ENCODE data around the gene GRIK5.

The GRIK5 gene

DNA sequence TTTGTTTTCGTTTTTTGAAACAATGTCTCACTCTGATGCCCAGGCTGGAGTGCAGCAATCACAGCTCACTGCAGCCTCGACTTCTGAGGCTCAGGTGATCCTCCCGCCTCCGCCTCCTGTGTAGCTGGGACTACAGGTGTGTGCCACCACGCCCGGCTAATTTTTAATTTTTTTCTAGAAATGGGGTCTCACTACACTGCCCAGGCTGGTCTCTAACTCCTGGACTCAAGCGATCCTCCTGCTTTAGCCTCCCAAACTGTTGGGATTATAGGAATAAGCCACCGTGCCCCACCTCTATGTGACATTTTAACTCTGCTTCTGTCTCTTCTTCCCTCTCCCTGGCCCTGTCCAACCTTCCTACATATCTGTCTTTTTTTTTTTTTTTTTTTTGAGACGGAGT lies 81.1 kb downstream of the GRIK5 start:
- no peak for DNase-seq (ENCODE audit: low spot score)

DNA sequence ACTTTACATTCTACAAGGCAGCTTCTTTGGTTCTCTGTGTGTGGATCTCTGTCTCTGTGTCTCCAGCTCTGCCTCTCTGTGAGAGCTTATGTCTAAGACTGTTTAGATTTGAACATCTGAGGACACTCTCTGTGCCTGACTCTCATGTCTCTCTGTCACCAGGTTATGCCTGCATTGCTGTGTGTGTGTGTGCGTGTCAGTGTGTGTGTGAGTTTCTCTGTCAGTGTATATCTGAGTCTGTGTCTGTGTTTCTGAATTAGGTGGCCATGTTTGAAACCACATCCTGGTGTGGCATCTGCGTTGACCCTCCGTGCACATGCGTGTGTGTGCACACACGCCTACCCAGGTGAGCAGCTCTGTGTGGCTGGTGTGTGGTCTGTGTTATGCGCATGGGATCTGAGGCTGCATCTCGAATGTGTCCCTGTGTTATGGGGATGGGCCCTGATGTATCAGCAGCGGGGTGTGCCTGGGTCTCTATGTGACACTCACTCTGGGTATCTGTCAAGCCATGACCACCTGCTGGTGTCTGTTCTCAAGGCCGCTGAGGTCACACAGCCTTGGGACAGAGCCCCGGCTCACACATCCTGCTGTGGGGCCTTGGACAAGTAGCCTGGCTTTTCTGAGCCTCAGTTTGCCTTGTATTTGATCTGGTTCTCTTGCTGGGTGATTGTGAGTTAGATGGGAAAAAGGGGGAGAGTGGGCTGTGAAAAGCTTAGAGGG lies 82.7 kb downstream of the GRIK5 start:
- DNase-seq (ENCODE audit: low spot score): no peak

- no peak for DNase-seq (ENCODE audit: low spot score)
Observed at GRCh38 chr19:41984961-41985360, 85.0 kb downstream of the GRIK5 start.

- DNase-seq (ENCODE audit: low spot score): no peak
Observed at GRCh38 chr19:41981724-41982123, 88.3 kb downstream of the GRIK5 start.

DNA sequence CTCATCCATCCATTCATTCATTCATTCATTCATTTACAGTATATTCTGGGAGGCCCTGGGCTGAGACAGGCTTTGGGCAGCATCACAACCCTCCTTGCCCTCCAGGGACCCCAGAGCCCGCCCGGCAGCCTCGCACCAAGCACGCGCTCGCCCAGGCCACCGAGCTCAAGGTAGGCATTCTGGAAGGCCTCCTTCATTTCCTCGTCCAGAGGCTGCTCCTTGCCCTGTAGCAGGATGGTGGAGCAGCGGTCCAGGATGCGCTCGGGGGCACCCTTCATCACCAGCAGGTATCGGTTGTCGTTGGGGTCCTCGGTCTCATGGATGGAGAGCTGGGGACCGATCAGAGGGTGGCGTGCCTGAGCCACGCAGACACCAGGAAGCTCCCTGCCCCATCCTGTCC lies 91.5 kb downstream of the GRIK5 start:
- no peak for DNase-seq (ENCODE audit: low spot score)

DNA sequence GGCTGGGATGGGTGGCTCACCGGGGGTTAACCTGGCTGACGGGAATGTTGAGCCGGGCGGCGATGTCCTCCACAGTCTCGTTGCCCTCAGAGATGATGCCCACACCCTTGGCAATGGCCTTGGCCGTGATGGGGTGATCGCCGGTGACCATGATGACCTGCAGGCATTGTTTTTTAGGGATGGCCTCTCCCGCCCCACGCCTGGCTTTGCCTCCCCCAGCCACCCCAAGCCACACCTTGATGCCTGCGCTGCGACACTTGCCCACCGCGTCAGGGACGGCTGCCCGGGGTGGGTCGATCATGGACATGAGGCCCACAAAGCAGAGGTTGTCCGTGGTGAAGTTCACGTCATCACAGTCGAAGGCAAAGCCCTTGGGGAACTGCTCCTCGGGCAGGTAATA lies 92.1 kb downstream of the GRIK5 start:
- DNase-seq (ENCODE audit: low spot score): no peak

- no peak for DNase-seq (ENCODE audit: low spot score)
Observed at GRCh38 chr19:41974652-41975051, 95.4 kb downstream of the GRIK5 start.

DNA sequence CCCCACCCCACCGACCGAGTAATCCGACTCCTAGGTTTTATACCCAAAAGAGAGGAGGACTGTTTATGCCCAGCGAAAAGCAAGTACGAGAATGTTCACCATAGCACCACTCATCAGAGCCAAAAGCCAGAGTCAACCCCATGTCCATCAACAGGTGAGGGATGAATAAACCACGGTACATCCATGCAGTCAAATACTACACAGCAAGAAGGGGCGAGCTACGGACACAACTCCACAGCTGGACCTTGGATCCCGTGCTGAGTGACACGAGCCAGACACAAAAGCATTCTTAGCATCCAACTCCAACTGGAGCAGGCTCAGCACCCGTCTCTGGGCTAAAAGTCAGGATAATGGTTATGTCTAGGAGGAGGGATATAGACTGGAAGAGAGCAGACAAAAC lies 98.6 kb downstream of the GRIK5 start:
- no peak for DNase-seq (ENCODE audit: low spot score)

- DNase-seq (ENCODE audit: low spot score): no peak
Observed at GRCh38 chr19:41969772-41970458, 100.1 kb downstream of the GRIK5 start.

GRCh38 chr19:41968751-41969595 lies 101.0 kb downstream of the GRIK5 start:
- DNase-seq (ENCODE audit: low spot score): no peak

DNA sequence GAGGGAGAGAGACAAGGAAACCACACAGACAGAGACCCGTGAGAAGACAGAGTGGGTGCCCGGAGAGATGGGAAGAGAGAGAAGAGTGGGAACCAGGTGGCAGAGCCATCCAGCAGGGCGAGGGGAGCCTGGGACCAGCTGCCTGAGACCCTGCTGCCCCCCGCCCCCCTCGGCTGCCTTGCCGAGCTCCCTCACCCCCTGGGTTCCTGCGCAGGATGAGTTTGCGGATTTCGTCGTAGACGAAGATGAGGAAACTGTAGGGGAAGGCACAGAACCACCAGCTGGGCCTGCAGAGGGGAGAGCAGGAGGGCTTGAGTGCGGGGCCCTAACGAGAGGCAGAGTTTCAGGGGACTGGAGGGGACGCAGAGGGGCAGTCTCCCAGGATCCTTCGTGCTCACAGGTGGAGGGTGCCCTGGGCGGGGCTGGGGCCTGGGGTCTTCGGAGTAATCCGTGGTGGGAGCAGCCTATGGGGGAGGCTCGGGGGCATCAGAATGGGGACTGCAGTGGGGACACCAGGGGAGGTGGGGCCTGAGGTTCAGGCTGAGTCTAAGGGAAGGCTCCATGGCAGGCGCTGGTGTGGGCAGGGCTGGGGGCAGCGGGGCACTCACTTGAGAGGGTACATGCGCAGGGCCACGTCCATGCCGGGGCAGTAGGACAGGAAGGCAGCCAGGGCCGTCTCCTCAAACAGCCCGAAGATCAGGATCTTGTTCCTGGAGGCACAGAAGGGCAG lies 102.8 kb downstream of the GRIK5 start:
- no peak for DNase-seq (ENCODE audit: low spot score)

GRCh38 chr19:41965106-41965505 lies 104.9 kb downstream of the GRIK5 start:
- DNase-seq (ENCODE audit: low spot score): no peak

GRCh38 chr19:41960973-41961372 lies 109.0 kb downstream of the GRIK5 start:
- no peak for DNase-seq (ENCODE audit: low spot score)

DNA sequence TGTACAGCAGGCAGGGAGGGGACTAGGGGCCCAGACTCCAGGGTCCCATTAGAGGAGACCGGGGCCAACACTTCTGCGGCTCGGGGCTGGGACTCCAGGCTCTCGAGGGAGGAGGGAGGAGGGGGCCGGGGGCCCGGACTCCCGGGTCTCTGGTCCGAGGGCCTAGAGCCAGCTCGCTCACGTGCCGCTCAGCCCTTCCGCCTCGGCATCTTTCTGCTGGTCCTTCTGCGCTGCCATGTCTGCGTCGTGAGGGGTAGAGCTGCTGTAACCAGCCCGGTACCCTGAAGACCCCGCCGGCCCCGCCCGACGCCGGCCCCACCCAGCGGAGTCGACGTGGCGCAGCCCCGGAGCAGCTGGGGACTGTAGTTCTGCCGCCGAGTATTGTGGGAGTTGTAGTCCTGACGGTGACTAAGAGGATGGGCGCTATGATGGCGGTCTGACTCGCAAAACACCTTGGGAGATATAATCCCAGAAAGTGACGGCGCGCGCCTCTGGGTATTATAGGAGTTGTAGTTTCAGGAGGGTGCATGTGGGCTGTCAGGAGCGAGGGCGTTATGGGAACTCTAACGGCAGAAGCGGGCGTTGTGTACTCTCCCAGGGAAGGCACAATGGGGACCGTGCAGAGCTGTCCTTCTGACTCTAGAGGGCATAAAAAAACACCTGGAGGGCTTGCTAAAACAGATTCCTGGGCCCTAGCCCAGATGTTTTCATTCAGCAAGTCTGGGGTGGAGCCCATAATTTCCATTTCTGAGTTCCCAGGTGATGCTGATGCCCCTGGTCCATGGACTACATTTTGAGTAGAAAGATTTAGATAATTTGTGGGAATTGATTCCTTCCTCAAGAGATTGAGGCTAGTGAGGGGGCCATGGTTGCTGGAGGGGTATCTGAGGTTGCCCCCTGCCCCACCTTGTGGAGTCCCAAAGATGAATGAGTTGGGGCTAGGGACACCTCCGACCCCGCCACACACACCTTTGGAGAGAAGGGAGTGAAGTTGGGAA lies 110.7 kb downstream of the GRIK5 start, which contains the start of gene RABAC1:
Gene RABAC1, minus strand, starts transcription at position 266 of the 998 bp plus-strand sequence. Its CDS starts 29 bp downstream, at position 237.
- DNase-seq (ENCODE audit: low spot score): peak; percentile 96

- peak; percentile 86 for DNase-seq (ENCODE audit: low spot score)
Observed at GRCh38 chr19:41958367-41959055, 111.5 kb downstream of the GRIK5 start.

DNA sequence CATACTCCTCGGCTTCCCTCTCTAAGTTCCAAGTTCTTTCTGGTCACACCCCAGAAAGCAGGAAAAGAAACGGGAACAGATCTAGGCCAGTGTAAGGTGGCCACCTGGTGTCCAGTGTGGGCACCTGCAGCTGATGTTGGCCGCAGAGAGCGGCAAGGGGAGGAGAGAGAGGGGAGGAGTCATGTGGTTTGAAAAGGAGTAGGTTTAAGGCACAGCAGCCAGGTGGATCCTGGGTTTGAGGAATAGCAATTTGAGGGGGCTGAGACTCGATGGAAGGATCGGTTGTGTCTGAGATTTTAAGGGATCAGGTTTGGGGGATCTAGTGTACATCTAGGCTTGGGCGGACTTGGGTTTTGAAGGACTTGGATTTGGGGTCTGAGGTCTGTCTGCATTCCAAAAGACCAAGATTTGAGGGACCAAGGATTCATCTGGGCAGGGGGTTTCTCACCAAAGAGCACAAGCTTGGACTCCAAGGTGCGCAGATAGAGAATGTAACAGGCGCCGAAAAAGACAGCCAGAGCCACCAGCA lies 112.1 kb downstream of the GRIK5 start:
- DNase-seq (ENCODE audit: low spot score): peak; percentile 75

GRCh38 chr19:41957161-41957837 lies 112.7 kb downstream of the GRIK5 start:
- DNase-seq (ENCODE audit: low spot score): no peak

- DNase-seq (ENCODE audit: low spot score): no peak
Observed at GRCh38 chr19:41956621-41957020, 113.4 kb downstream of the GRIK5 start.

DNA sequence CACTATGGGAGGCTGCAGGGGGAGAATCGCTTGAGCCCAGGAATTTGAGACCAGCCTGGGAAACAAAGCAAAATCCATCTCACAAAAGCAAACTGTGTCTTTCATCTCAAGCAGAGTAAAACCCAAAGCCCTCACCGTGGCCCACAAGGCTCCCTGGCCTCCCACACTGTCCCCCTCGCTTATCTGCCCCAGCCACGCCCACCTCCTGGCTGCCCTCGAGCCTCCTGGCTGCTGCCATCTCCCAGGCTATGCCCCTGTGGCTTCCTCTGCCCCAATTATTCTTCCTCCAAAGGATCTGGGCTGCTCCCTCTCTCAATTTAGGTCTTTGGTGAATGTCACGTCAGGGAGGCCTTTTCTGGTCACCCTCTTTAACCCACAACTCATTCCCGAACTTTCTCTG lies 114.5 kb downstream of the GRIK5 start:
- no peak for DNase-seq (ENCODE audit: low spot score)

All from D341Med (cell line).